ENCODE measurements around the gene LINS1. TPM values are rescaled to one million over a fixed set of nuclear protein-coding genes. Genes with fewer than 3 reads are reported as not detected.
A peak's percentile ranks its signal among the peaks of the same experiment; 100 is the strongest.

Gene LINS1
- 4.2 TPM for total RNA-seq

DNA sequence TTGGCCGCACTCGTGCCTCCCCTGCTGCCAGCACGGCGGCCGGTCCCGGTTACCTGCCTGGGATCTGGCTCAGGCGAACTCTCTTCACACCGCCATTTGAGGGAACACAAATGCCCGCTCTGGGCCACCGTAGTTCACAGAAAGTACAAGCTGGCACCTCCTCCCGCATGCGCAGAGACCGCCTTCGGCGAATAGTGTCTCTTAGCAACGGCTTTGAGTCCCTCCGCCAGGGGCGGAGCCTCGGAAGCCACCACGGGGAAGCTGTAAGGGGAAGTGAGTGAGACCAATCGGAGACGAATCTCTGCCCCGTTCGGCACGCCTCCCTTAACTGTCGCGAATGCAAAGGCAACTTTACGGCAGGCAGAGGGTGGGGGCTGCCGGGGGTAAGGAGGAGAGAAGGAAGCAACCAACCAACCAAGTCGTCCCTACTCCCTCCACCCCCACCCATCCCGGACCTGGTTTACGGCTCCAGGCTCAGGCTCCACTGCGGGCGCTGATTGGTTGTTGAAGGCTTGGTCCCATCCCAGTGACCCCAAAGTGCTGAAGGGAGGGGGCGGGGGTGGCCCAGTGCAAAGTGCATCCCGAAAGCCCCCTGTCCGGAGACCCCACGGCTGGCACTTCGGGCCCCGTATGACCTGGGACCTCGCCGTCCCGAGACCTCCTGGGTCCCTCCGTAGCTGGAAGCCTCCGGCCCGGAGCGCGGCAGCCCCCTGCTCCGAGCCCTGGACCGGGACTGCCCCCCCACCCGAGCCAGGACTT is at the start of gene LINS1, which contains the start of gene ASB7:
Gene LINS1 (minus strand): TSS at position 121 of the 759 bp plus-strand sequence. CDS start 21,342 bp downstream, outside the sequence.
Gene ASB7 (plus strand): TSS at position 526 of the 759 bp plus-strand sequence. CDS start 9,628 bp downstream, outside the sequence.
- peak; percentile 100 for DNase-seq (ENCODE audit: low spot score)
- ATAC-seq = peak; percentile 93

DNA sequence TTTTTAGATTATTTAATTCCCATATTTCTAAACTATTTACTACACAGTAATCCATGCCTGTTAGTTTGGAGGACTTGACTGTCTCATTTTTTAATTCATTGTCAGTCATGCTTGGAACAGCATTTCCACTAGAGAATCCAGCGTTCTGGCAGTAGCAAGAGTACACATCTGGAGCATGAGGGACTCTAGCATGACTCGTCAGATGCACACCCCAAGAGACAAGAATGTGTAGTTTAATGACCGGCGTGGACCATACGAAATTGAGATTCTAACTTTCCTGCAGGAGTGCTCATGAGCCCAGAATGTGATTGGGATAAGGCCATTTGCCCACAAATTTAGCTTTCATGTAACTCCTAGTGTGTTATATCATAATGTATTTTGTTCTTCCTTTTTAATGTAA is 49.3 kb upstream of the LINS1 start:
- ATAC-seq = no peak
- no peak for DNase-seq (ENCODE audit: low spot score)

DNA sequence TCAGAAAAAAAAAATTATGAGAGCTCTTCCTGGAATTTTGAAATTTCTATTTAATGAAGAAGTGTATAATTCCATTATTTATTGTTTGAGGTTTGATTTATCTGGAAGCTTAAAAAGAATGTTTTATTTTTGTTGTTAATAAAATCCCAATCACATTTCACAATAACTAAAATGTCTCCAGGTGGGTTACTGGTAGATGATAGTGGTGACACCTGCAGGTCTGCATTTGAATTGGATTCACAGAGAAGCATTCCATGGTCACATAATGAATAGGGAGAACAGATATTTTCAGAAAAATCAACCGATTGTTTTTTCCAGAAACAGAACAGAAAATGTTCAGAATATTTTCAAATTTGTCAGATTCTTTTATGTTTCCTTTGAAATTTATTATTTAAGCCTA is 48.7 kb upstream of the LINS1 start:
- DNase-seq (ENCODE audit: low spot score) (no peak), ATAC-seq (peak; percentile 61)

GRCh38 chr15:100648951-100649350 is 47.0 kb upstream of the LINS1 start:
- DNase-seq (ENCODE audit: low spot score) (no peak), ATAC-seq (no peak)

DNA sequence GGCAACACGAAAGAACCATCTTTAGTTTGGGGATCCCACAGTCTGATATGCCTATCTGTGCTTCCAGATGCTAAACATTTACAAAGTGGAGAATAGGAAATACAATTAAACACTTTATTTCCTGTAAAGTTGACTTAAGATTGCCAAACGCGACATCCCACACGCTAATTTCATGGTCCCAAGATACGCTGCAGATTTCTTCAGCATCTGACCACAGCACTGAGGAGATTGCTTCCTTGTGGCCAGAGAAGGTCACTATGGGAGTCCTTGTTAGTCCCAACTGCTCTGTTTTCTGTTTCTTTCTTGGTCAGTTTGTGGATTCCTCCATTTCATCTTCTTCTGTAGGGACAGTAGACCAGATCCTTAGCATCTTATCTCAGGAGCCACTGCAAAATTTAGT is 43.7 kb upstream of the LINS1 start:
- no peak for ATAC-seq
- DNase-seq (ENCODE audit: low spot score) = no peak

GRCh38 chr15:100642950-100643338 is 41.0 kb upstream of the LINS1 start:
- ATAC-seq = no peak
- no peak for DNase-seq (ENCODE audit: low spot score)

DNA sequence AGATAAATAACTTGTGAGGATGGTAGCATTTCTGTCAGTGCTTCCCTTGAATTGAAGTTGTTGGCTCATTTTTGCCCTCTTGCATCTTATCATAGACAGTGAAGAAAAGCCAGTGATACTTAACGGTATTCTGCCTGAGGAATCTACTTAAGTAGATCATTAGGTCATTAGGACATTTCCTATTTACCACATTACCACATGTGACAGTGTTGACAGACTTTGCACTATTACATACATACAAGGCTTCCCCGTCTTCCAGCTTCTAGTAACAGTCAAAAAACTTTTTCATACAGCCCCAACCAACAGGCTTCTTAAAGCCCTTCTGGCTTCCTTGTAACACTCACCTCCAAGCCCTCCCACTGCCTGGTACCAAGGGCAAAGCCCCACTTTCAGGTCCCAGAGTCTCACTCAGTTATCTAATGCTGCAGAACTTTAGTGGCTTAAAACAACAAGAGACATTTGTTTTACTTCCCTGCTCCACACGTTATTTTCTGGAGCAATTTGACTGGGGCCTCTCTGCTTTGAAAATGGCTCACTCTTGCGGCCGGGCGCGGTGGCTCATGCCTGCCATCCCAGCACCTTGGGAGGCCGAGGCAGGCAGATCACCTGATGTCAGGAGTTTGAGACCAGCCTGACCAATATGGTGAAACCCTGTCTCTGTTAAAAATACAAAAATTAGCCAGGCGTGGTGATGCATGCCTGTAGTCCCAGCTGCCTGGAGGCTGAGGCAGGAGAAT is 40.4 kb upstream of the LINS1 start:
- ATAC-seq = peak; percentile 55
- DNase-seq (ENCODE audit: low spot score) = no peak

DNA sequence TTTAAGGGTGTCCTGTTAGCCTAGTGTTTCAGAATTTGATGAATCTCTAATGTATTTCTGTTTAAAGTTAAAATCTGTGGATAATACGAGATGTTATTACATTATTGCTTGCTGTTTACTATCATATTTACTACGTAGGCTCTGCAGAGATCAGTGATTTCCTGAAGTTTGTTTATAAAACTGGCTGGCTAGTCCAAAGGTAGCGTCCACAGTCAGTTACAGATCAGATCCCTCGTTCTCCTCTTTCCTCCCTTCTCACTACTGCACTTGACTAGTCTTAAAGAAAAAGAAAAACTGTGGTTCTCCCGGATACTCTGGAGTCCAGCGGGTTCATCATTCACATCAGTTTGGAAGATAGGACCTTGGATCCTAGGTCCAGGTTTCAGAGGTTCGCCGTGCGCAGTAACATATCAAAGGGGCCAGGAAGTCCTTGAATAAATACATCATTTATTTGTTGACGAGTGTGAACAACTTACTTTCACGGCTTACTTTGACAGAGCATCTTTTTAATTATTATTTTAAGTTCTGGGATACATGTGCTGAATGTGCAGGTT is 36.3 kb upstream of the LINS1 start:
- ATAC-seq (peak; percentile 62), DNase-seq (ENCODE audit: low spot score) (no peak)

GRCh38 chr15:100635406-100636071 is 33.6 kb upstream of the LINS1 start:
- DNase-seq (ENCODE audit: low spot score) = no peak
- no peak for ATAC-seq

GRCh38 chr15:100633763-100634075 is 31.7 kb upstream of the LINS1 start:
- ATAC-seq = no peak
- DNase-seq (ENCODE audit: low spot score) = no peak

- no peak for ATAC-seq
- DNase-seq (ENCODE audit: low spot score) = no peak
Measured at GRCh38 chr15:100631831-100632230, 29.8 kb upstream of the LINS1 start.

GRCh38 chr15:100628746-100629145 is 26.8 kb upstream of the LINS1 start:
- DNase-seq (ENCODE audit: low spot score) (no peak), ATAC-seq (no peak)

- peak; percentile 58 for DNase-seq (ENCODE audit: low spot score)
- peak; percentile 98 for ATAC-seq
Measured at GRCh38 chr15:100627789-100628395, 25.9 kb upstream of the LINS1 start.

GRCh38 chr15:100623301-100623700 is 21.3 kb upstream of the LINS1 start:
- no peak for DNase-seq (ENCODE audit: low spot score)
- ATAC-seq = no peak

DNA sequence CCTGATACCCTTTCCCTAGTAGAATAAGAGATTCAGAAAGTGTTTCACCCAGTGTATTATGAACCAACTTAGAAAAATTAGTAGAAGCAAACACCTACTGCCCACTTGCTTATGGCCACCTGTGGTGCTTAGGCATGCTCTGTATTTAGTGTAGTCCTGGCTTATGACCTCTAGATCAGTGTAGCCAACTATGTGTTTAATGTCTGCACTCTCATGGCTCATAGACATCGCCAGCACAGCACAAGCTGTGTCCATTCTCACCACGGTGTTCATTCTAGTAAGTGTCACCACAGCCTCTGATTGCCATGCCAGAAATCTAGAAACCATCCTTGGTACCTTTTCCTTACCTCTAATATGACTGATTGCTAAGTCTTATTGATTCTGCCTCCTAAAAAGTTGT is 14.7 kb upstream of the LINS1 start:
- ATAC-seq = no peak
- no peak for DNase-seq (ENCODE audit: low spot score)

DNA sequence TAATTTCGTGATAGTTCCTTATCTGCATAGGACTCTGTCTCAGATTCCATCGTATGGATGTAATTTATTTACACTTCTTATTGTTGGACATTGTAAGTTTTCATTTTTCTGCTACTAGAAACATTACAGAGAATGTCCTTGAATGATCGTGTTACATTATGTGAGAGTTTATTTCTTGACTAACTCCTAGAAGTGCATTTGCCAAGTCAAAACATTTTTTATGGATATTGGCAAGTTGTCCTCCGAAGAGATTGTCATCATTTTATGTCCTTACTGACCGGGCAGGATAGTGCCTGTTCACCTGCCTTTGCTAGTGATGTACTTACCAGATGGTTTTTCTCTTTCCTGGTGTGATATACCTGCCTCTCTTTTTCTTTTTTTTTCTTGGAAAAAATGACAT is 13.8 kb upstream of the LINS1 start:
- ATAC-seq (no peak), DNase-seq (ENCODE audit: low spot score) (no peak)

DNA sequence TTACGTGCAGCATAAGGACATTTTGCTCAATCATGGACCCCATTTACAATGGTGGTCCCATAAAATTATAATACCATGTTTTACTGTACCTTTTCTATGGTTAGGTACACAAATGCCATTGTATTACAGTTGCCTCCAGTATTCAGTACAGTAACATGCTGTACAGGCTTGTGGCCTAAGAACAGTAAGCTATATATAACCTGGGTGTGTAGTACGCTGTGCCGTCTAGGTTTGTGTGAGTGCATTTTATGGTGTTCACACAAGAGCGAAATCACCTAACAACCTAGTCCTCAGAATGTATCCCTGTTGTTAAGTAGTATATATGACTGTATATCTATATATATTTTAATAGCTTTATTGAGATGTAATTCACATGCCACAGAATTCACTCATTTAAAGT is 12.9 kb upstream of the LINS1 start:
- DNase-seq (ENCODE audit: low spot score) = no peak
- ATAC-seq = no peak

DNA sequence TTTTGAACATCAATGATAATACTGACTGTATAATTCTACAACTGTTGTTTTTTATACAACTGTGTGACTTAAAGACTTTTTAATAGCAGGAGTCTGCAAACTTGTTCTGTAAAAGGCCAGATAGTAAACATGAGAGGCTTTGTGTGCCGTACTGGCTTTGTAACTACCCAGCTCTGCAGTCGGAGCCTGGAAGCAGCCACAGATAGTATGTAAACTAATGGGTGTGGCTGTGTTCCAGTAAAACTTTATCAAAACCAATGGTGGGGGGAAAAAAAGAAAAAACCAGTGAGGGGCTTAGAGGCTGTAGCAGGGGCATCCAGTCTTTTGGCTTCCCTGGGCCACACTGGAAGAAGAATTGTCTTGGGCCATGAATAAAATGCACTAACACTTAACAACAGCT is 12.4 kb upstream of the LINS1 start:
- ATAC-seq = no peak
- no peak for DNase-seq (ENCODE audit: low spot score)

GRCh38 chr15:100613208-100613607 is 11.2 kb upstream of the LINS1 start:
- ATAC-seq = no peak

GRCh38 chr15:100612539-100612938 is 10.6 kb upstream of the LINS1 start:
- DNase-seq (ENCODE audit: low spot score) (no peak), ATAC-seq (no peak)

More at GRCh38 chr15:100613208-100613607, 11.2 kb upstream of the LINS1 start:
- no peak for DNase-seq (ENCODE audit: low spot score)

- DNase-seq (ENCODE audit: low spot score) (no peak), ATAC-seq (no peak)
Measured at GRCh38 chr15:100602823-100603393, 924 bp upstream of the LINS1 start.

All from left lobe of liver (tissue), 2 donors.